GM12878 (cell line): ENCODE results near the gene NHEJ1. TPM values are rescaled to one million over a fixed set of nuclear protein-coding genes. Genes with fewer than 3 reads are reported as not detected.

Source experiments
- ATAC-seq: fragments of 200-7000 bp; cut with Tn5 transposase; 3 replicates; pipeline ENCODE4 v1.9.1; 2020; ENCODE audit warnings: mild to moderate bottlenecking, moderate library complexity
- Bru-seq: library from RNA; stranded (reverse); fragments of 400-500 nt; gene quantifications from one replicate; lab custom pipeline; 2021; lab: Mats Ljungman, UMichigan
- BruChase-seq, 2 experiments: library from RNA; stranded (reverse); fragments of 400-500 nt; gene quantifications; one replicate each; lab custom pipeline; 2021; lab: Mats Ljungman, UMichigan
- BruUV-seq: library from RNA; stranded (reverse); fragments of 400-500 nt; replicated peaks from 2 replicates; lab custom pipeline; 2021; lab: Mats Ljungman, UMichigan
- CTCF ChIA-PET: fragments of 300-600 bp; sonication (Branson Sonifier 250); formaldehyde crosslinking; extraction: SDS; loops from one replicate; lab custom pipeline; 2021; ENCODE audit warnings: inconsistent platforms; lab: Yijun Ruan, JAX
- POLR2A ChIA-PET: fragments of 350-600 bp; formaldehyde crosslinking; extraction: SDS; loops from one replicate; lab custom pipeline; 2021; ENCODE audit warnings: inconsistent platforms; lab: Charles Lee
- RAD21 ChIA-PET: fragments of 300-600 bp; sonication (Branson Sonifier 250); formaldehyde crosslinking; loops from one replicate; lab custom pipeline; 2023; ENCODE audit warnings: antibody characterized with exemption; ENCODE audit not compliant: unreplicated experiment; lab: Charles Lee
- SMC1A ChIA-PET: fragments of 300-600 bp; sonication (Branson Sonifier 250); formaldehyde crosslinking; loops from one replicate; lab custom pipeline; 2023; ENCODE audit not compliant: unreplicated experiment, uncharacterized antibody; lab: Charles Lee
- DNase-seq: peaks from one replicate; pipeline ENCODE4 v3.0.0-alpha.2; 2011; ENCODE audit warnings: low read depth, low spot score
- FAIRE-seq: peaks from 3 replicates; lab custom pipeline; 2011; peaks lifted over from hg19 to GRCh38; lab: Jason Lieb, UNC
- H2AFZ ChIP-seq: 2 replicates; pipeline ENCODE4 v1.6.0; 2011; ENCODE audit warnings: low read depth, low read length, control low read depth; ENCODE audit not compliant: control insufficient read depth
- H3K27ac ChIP-seq: 2 replicates; pipeline ENCODE4 v1.5.1; 2011; ENCODE audit warnings: control low read depth; ENCODE audit not compliant: control insufficient read depth, insufficient read depth
- H3K27me3 ChIP-seq, 2 experiments: replicated peaks in 1 of 2; 2 replicates each; pipeline versions ENCODE4 v1.6.0 to v1.6.1; 2011; ENCODE audit warnings: low read length in 1 of 2; ENCODE audit not compliant: control insufficient read depth in 2 of 2, insufficient read depth in 2 of 2
- H3K36me3 ChIP-seq, 2 experiments: 2 replicates each; pipeline ENCODE4 v1.5.1; 2011; ENCODE audit warnings: low read length in 1 of 2; ENCODE audit not compliant: control insufficient read depth in 2 of 2, insufficient read depth in 2 of 2
- H3K4me1 ChIP-seq: 2 replicates; pipeline ENCODE4 v1.6.1; 2011; ENCODE audit warnings: mild to moderate bottlenecking, low read length, moderate library complexity, mixed read lengths; ENCODE audit not compliant: control insufficient read depth, insufficient read depth
- H3K4me2 ChIP-seq: 2 replicates; pipeline ENCODE4 v1.6.0; 2011; ENCODE audit warnings: control low read depth; ENCODE audit not compliant: control insufficient read depth, insufficient read depth
- H3K4me3 ChIP-seq: fragments of 200-600 bp; sonication (generic); 2 replicates; pipeline ENCODE4 v1.5.1; 2016
- H3K79me2 ChIP-seq: 2 replicates; pipeline ENCODE4 v1.6.0; 2011; ENCODE audit warnings: low read length; ENCODE audit not compliant: control insufficient read depth, insufficient read depth
- H3K9ac ChIP-seq: 2 replicates; pipeline ENCODE4 v1.8.0; 2011; ENCODE audit warnings: low read length, control low read depth, mixed read lengths; ENCODE audit not compliant: control insufficient read depth, insufficient read depth
- H3K9me3 ChIP-seq: replicated peaks from 3 replicates; pipeline ENCODE4 v1.5.1; 2011; ENCODE audit warnings: mild to moderate bottlenecking, low read length; ENCODE audit not compliant: control insufficient read depth, insufficient read depth
- H4K20me1 ChIP-seq: 2 replicates; pipeline ENCODE4 v1.6.0; 2011; ENCODE audit not compliant: control insufficient read depth, insufficient read depth
- BHLHE40 ChIP-seq, 2 experiments: fragments of 450-650 bp in 1 of 2; IDR thresholded peaks; 2 replicates each; pipeline ENCODE4 v1.6.1; 2011 to 2017; ENCODE audit warnings: low read depth in 2 of 2, borderline replicate concordance in 1 of 2, improper control_type of control experiment in 1 of 2, low read length in 1 of 2, mild to moderate bottlenecking in 1 of 2
- BMI1 ChIP-seq: fragments of 450-650 bp; IDR thresholded peaks from 2 replicates; pipeline ENCODE4 v1.6.1; 2016; ENCODE audit warnings: mild to moderate bottlenecking, moderate library complexity, borderline replicate concordance
- CBX5 ChIP-seq: sonication (generic); IDR thresholded peaks from 2 replicates; pipeline ENCODE4 v1.6.1; 2016; ENCODE audit warnings: low read depth, moderate library complexity, mild to moderate bottlenecking, inconsistent platforms
- EGR1 ChIP-seq, 2 experiments: IDR thresholded peaks; 1 replicate in 1 of 2; 2 replicates in 1 of 2; pipeline ENCODE4 v1.6.1; 2011 to 2012; ENCODE audit warnings: low read depth in 2 of 2, low read length in 2 of 2, borderline replicate concordance in 1 of 2, mild to moderate bottlenecking in 1 of 2, moderate library complexity in 1 of 2
- HCFC1 ChIP-seq: fragments of 150-350 bp; IDR thresholded peaks from 2 replicates; pipeline ENCODE4 v1.6.1; 2014; ENCODE audit warnings: low read length
- IKZF2 ChIP-seq, 2 experiments: fragments of 450-650 bp; IDR thresholded peaks; 2 replicates each; pipeline ENCODE4 v1.6.1; 2017; ENCODE audit warnings: mild to moderate bottlenecking in 2 of 2, moderate library complexity in 2 of 2
- MLLT1 ChIP-seq: fragments of 450-650 bp; IDR thresholded peaks from 2 replicates; pipeline ENCODE4 v1.6.1; 2016; ENCODE audit warnings: mild to moderate bottlenecking
- POLR2AphosphoS5 ChIP-seq: IDR thresholded peaks from 2 replicates; pipeline ENCODE4 v1.6.1; 2011; ENCODE audit warnings: mild to moderate bottlenecking, low read length, inconsistent platforms
- RB1 ChIP-seq: fragments of 450-650 bp; formaldehyde crosslinking; IDR thresholded peaks from 2 replicates; pipeline ENCODE4 v1.6.1; 2017; ENCODE audit warnings: mild to moderate bottlenecking, borderline replicate concordance
- SREBF1 ChIP-seq: IDR thresholded peaks from 2 replicates; pipeline ENCODE4 v1.6.1; 2012; ENCODE audit warnings: mild to moderate bottlenecking, low read length
- TCF12 ChIP-seq: IDR thresholded peaks from 2 replicates; pipeline ENCODE4 v1.6.1; 2011; ENCODE audit warnings: low read depth, mild to moderate bottlenecking, low read length
- USF1 ChIP-seq: IDR thresholded peaks from 2 replicates; pipeline ENCODE4 v1.6.1; 2011; ENCODE audit warnings: borderline replicate concordance, low read depth, mild to moderate bottlenecking, moderate library complexity, mixed read lengths, low read length; ENCODE audit not compliant: insufficient read depth; ENCODE audit errors: extremely low read length
- WGBS: methylation state at CpG from one replicate; pipeline ENCODE4 v1.1.6; 2016; ENCODE audit warnings: low lambda C conversion rate; ENCODE audit not compliant: insufficient replicate concordance, insufficient coverage; ENCODE audit errors: missing lambda C conversion rate; 5-methylcytosine and 5-hydroxymethylcytosine counted together
- in situ Hi-C: fragments of 300-500 bp; cut with MboI; formaldehyde crosslinking; loops from 9 replicates; pipeline ENCODE4 v1.14.3; 2018; ENCODE audit warnings: mixed read lengths
- intact Hi-C: fragments of 100-400 bp; cut with micrococcal nuclease; formaldehyde crosslinking; loops from one replicate; pipeline ENCODE4 v1.14.2; 2022; ENCODE audit not compliant: unreplicated experiment
- long read RNA-seq, 2 experiments: library from polyadenylated mRNA; unstranded; transcript quantifications; one replicate each; pipeline ENCODE4 v2.0.0, GENCODE V29; 2019 to 2020
- polyA minus RNA-seq, 3 experiments: library from RNA; depleted of rRNA, polyadenylated mRNA; stranded (reverse); fragments of >200 nt; gene quantifications; 2 replicates each; pipeline ENCODE4 v1.2.3, GENCODE V29; 2011
- polyA plus RNA-seq, 11 experiments: library from polyadenylated mRNA; depleted of rRNA in 4 of 11; unstranded in 6 of 11; stranded (reverse) in 5 of 11; fragments of >200 nt; fragmentation: Nextera tagmentation in 4 of 11; fragmentation: Illumina TruSeq in 1 of 11; extraction: Ambion mirVana in 4 of 11; extraction: Trizol in 1 of 11; gene quantifications; 1 replicate in 1 of 11; 2 replicates in 10 of 11; pipeline versions ENCODE4 v1.2.1 to v1.2.3, GENCODE V29; 2011 to 2016; ENCODE audit warnings: inconsistent platforms in 2 of 11, missing spikeins in 2 of 11, low read depth in 1 of 11
- total RNA-seq, 4 experiments: library from RNA; depleted of rRNA in 3 of 4; stranded (reverse); fragments of >200 nt in 3 of 4; fragmentation: Illumina TruSeq in 1 of 4; extraction: Trizol in 1 of 4; gene quantifications; 2 replicates each; pipeline versions ENCODE4 v1.2.1 to v1.2.3, GENCODE V29; 2013 to 2021

Gene NHEJ1
- 11.6 and 14.0 TPM in 2 replicates for total RNA-seq (2013; cell fraction: nucleolus; rRNA removed)
- total RNA-seq (2014; rRNA removed), result 15.6 and 16.0 TPM in 2 replicates
- 11.3 and 12.3 TPM in 2 replicates for total RNA-seq (2014; rRNA removed; fragmentation: Illumina TruSeq; extraction: Trizol)
- 11.3 and 13.8 TPM in 2 replicates for total RNA-seq (2021)
- polyA plus RNA-seq (2011; ENCODE audit: low read depth), result 6.9 TPM
- polyA plus RNA-seq (2011; rRNA removed), result 15.7 and 17.7 TPM in 2 replicates
- 18.7 and 19.7 TPM in 2 replicates for polyA plus RNA-seq (2011; cell fraction: cytosol; rRNA removed)
- 8.4 and 9.3 TPM in 2 replicates for polyA plus RNA-seq (2011; cell fraction: nucleus; rRNA removed)
- polyA plus RNA-seq (2012), result 6.5 and 9.0 TPM in 2 replicates
- polyA plus RNA-seq (2014; fragmentation: Illumina TruSeq; extraction: Trizol), result 15.3 and 16.5 TPM in 2 replicates
- 10 to 100 TPM; 17.8 to 20.2 TPM for polyA plus RNA-seq (2014; fragmentation: Nextera tagmentation; extraction: Ambion mirVana)
- 11.8 and 13.8 TPM in 2 replicates for polyA plus RNA-seq (2014; rRNA removed)
- 10 to 100 TPM; 17.4 TPM for polyA plus RNA-seq (2016; fragmentation: Nextera tagmentation; extraction: Ambion mirVana)
- polyA minus RNA-seq (2011; rRNA and poly(A)+ RNA removed), result 31.9 and 42.7 TPM in 2 replicates
- 6.9 and 7.1 TPM in 2 replicates for polyA minus RNA-seq (2011; cell fraction: cytosol; rRNA and poly(A)+ RNA removed)
- 5.9 and 11.8 TPM in 2 replicates for polyA minus RNA-seq (2011; cell fraction: nucleus; rRNA and poly(A)+ RNA removed)
- Bru-seq, nascent RNA, result percentile 55 among the genes with signal in this experiment
- BruChase-seq, experiment 1, labeled RNA remaining after a 6-hour chase, result percentile 81 among the genes with signal in this experiment
- percentile 80 among the genes with signal in this experiment for BruChase-seq, experiment 2, labeled RNA remaining after a 2-hour chase
- long read RNA-seq, experiment 1, transcript NHEJ1-201 (8 exons, 2,094 nt), result major isoform, 15 of 17 reads
- long read RNA-seq, experiment 1, partial matches to known transcripts, result 0 of 17 reads
- long read RNA-seq, experiment 1, other reads (novel, unspliced or antisense), result 2 of 17 reads
- long read RNA-seq, experiment 2, transcript NHEJ1-201 (8 exons, 2,094 nt), result major isoform, 95 of 118 reads
- long read RNA-seq, experiment 2, partial matches to known transcripts, result 0 of 118 reads
- long read RNA-seq, experiment 2, other reads (novel, unspliced or antisense), result 23 of 118 reads

GRCh38 chr2:219160186-219161017 lies at the start of gene NHEJ1:
Gene NHEJ1 (minus strand): TSS chr2:219160815. CDS start chr2:219158362, 2,453 bp downstream.
- POLR2A ChIA-PET, result interaction anchor here (0.6 to 2.4 kb wide), 5 partner anchors 89 to 971 kb away, joined by 3 to 15 read pairs (median 4); partner anchors contain the start of gene TUBA4B
- WGBS, result 1% methylated on average over 70 of the region's 70 CpGs
- TF ChIP-seq IKZF2 (IDR thresholded peaks at IDR 0.05), result peak; percentile 39 to 67; a peak in 3 of 4 replicates
- peak; percentile 73 to 86; a peak in 3 of 4 replicates for TF ChIP-seq BHLHE40 (IDR thresholded peaks at IDR 0.05; ENCODE audit: borderline replicate concordance in 1 of 2, low read depth in 2 of 2, low read length in 1 of 2)
- no peak for TF ChIP-seq USF1
- TF ChIP-seq HCFC1, result peak; percentile 47
- TF ChIP-seq EGR1 (IDR thresholded peaks at IDR 0.05; ENCODE audit: borderline replicate concordance in 1 of 2, low read depth in 2 of 2, low read length in 2 of 2), result peak in 1 of 2 experiments; percentile 72; a peak in 1 of 3 replicates
- no peak for TF ChIP-seq SREBF1
- no peak for TF ChIP-seq BMI1
- TF ChIP-seq CBX5, result peak; percentile 46; the same call in 1 of the 2 replicates
- TF ChIP-seq MLLT1, result 0 out of 2 replicates have a peak, but pooled peaks have one; percentile 38
- peak; percentile 55; the same call in 1 of the 2 replicates for TF ChIP-seq POLR2AphosphoS5
- TF ChIP-seq TCF12, result no peak
- no peak; the same call in 1 of the 2 replicates for TF ChIP-seq RB1

More at GRCh38 chr2:219160186-219161017, at the start of gene NHEJ1:
- no peaks in the 10 kb centered on the region for H3K9me3 ChIP-seq
- ChIA-PET RAD21 (interaction anchor here (0.7 to 3.4 kb wide), 9 partner anchors 16 to 228 kb away, joined by 3 to 30 read pairs (median 7); partner anchors contain the start of genes CNPPD1 and ZFAND2B), SMC1A (interaction anchor here (0.9 to 5.1 kb wide), 12 partner anchors 16 to 190 kb away, joined by 3 to 49 read pairs (median 6); partner anchors contain the start of genes ANKZF1, ATG9A, CNPPD1 and DNAJB2), CTCF (interaction anchor here (0.7 to 10.0 kb wide), 30 partner anchors 11 to 369 kb away, joined by 3 to 208 read pairs (median 5); partner anchors contain the start of genes ABCB6, CFAP65, CNPPD1 and GLB1L)
- TSS peak; percentile 66 for BruUV-seq
- FAIRE-seq, result peak; percentile 86
- in situ Hi-C loops, result no loop called here
- H3K27ac ChIP-seq, result peak within 1 kb of the TSS; percentile 78
- H4K20me1 ChIP-seq, result no peaks in the 10 kb centered on the region
- no peaks in the 10 kb centered on the region for H3K36me3 ChIP-seq
- peak within 1 kb of the TSS; percentile 96 for H3K4me2 ChIP-seq
- peak within 1 kb of the TSS; percentile 95 for H2AFZ ChIP-seq
- ATAC-seq, result peak; percentile 97
- H3K27me3 ChIP-seq, result no peaks in the 10 kb centered on the region
- intact Hi-C loops, result loop anchor here (1.0 to 5.0 kb wide), 7 partner anchors 16 to 227 kb away; partner anchors contain the start of genes CNPPD1, DNAJB2 and DNPEP
- peak; percentile 65 for DNase-seq
- H3K4me3 ChIP-seq, result peak within 1 kb of the TSS; percentile 85
- H3K79me2 ChIP-seq, result peaks cover 2% of the 10 kb centered on the region
- H3K4me1 ChIP-seq, result peaks cover 4% of the 10 kb centered on the region; the same call in 1 of the 2 replicates
- H3K9ac ChIP-seq, result peak within 1 kb of the TSS; percentile 80
